WTC11 (cell line): ENCODE results near the gene SPATA13. TPM values are rescaled to one million over a fixed set of nuclear protein-coding genes. Genes with fewer than 3 reads are reported as not detected.

Experiments used
- ATAC-seq: fragments of 200-7000 bp; cut with Tn5 transposase; 2 replicates; pipeline ENCODE4 v1.10.0; 2021; ENCODE audit warnings: mild to moderate bottlenecking, moderate library complexity
- CTCF ChIA-PET: fragments of 300-600 bp; sonication (Branson Sonifier 250); formaldehyde crosslinking; loops from one replicate; lab custom pipeline; 2021; ENCODE audit warnings: antibody characterized with exemption; lab: Charles Lee
- POLR2A ChIA-PET: fragments of 350-600 bp; sonication (Branson Sonifier 250); formaldehyde crosslinking; loops from one replicate; lab custom pipeline; 2021; ENCODE audit warnings: antibody characterized with exemption; lab: Charles Lee
- DNase-seq: peaks from one replicate; pipeline ENCODE4 v3.0.0; 2021; ENCODE audit warnings: low spot score
- H3K27ac Mint-ChIP-seq: 2 replicates; pipeline ENCODE4 v1.8.0; 2021; ENCODE audit warnings: mixed read lengths
- H3K27me3 Mint-ChIP-seq: 2 replicates; pipeline ENCODE4 v1.8.0; 2021; ENCODE audit warnings: low read depth, mild to moderate bottlenecking, moderate library complexity, mixed read lengths
- H3K36me3 Mint-ChIP-seq: 2 replicates; pipeline ENCODE4 v1.8.0; 2021; ENCODE audit warnings: mixed read lengths
- H3K4me1 Mint-ChIP-seq: 2 replicates; pipeline ENCODE4 v1.8.0; 2022; ENCODE audit warnings: mixed read lengths
- H3K4me3 Mint-ChIP-seq: 2 replicates; pipeline ENCODE4 v1.8.0; 2021; ENCODE audit warnings: mild to moderate bottlenecking, moderate library complexity, mixed read lengths
- H3K9me3 Mint-ChIP-seq: 2 replicates; pipeline ENCODE4 v1.8.0; 2021; ENCODE audit warnings: mixed read lengths
- CREM ChIP-seq: sonication (generic); formaldehyde crosslinking; IDR thresholded peaks from 2 replicates; pipeline ENCODE4 v1.8.1; 2022; ENCODE audit warnings: mild to moderate bottlenecking, missing genetic modification reagents, moderate library complexity
- GABPB1 ChIP-seq: sonication (generic); formaldehyde crosslinking; IDR thresholded peaks from 2 replicates; pipeline ENCODE4 v1.8.1; 2023; ENCODE audit warnings: mild to moderate bottlenecking, missing genetic modification reagents
- SMAD3 ChIP-seq: sonication (generic); formaldehyde crosslinking; IDR thresholded peaks from 2 replicates; pipeline ENCODE4 v1.8.0; 2022; ENCODE audit warnings: missing genetic modification reagents, mild to moderate bottlenecking, borderline replicate concordance
- STAT6 ChIP-seq: sonication (generic); formaldehyde crosslinking; conservative IDR thresholded peaks from 2 replicates; pipeline ENCODE4 v1.8.1; 2023; ENCODE audit warnings: mild to moderate bottlenecking, low read depth, missing genetic modification reagents, moderate library complexity
- TCF7 ChIP-seq: sonication (generic); formaldehyde crosslinking; IDR thresholded peaks from 2 replicates; pipeline ENCODE4 v1.8.0; 2022; ENCODE audit warnings: mild to moderate bottlenecking, low read depth, missing genetic modification reagents, moderate library complexity
- TEAD4 ChIP-seq: sonication (generic); formaldehyde crosslinking; IDR thresholded peaks from 2 replicates; pipeline ENCODE4 v1.8.0; 2022; ENCODE audit warnings: mild to moderate bottlenecking, missing genetic modification reagents
- USF2 ChIP-seq: sonication (generic); formaldehyde crosslinking; IDR thresholded peaks from 2 replicates; pipeline ENCODE4 v1.8.1; 2023; ENCODE audit warnings: mild to moderate bottlenecking, missing genetic modification reagents, moderate library complexity
- ZBTB21 ChIP-seq: sonication (generic); formaldehyde crosslinking; IDR thresholded peaks from 2 replicates; pipeline ENCODE4 v1.8.1; 2023; ENCODE audit warnings: mild to moderate bottlenecking, missing genetic modification reagents, borderline replicate concordance
- ZNF423 ChIP-seq: fragments of 250-450 bp; sonication (Bioruptor Pico); IDR thresholded peaks from 2 replicates; pipeline ENCODE4 v2.1.2; 2022; ENCODE audit warnings: mild to moderate bottlenecking, moderate library complexity
- total RNA-seq: library from RNA; stranded (reverse); gene quantifications from 3 replicates; pipeline ENCODE4 v1.2.3, GENCODE V29; 2021
- TF ChIP-seq, protein P1 (sequence below): sonication (generic); formaldehyde crosslinking; IDR thresholded peaks from 2 replicates; pipeline ENCODE4 v1.8.1; 2023; ENCODE audit warnings: mild to moderate bottlenecking, missing genetic modification reagents, borderline replicate concordance
- TF ChIP-seq, protein P2 (sequence below): sonication (generic); formaldehyde crosslinking; IDR thresholded peaks from 2 replicates; pipeline ENCODE4 v1.8.1; 2022; ENCODE audit warnings: low read depth, mild to moderate bottlenecking, moderate library complexity, missing genetic modification reagents, borderline replicate concordance
- TF ChIP-seq, protein P3 (sequence below): fragments of 250-450 bp; sonication (Bioruptor Pico); IDR thresholded peaks from 2 replicates; pipeline ENCODE4 v1.9.0; 2021; ENCODE audit warnings: mild to moderate bottlenecking

The SPATA13 gene
- total RNA-seq, 1 experiment from 2014 or later = 29.0 TPM

- TF ChIP-seq, protein P1, sequence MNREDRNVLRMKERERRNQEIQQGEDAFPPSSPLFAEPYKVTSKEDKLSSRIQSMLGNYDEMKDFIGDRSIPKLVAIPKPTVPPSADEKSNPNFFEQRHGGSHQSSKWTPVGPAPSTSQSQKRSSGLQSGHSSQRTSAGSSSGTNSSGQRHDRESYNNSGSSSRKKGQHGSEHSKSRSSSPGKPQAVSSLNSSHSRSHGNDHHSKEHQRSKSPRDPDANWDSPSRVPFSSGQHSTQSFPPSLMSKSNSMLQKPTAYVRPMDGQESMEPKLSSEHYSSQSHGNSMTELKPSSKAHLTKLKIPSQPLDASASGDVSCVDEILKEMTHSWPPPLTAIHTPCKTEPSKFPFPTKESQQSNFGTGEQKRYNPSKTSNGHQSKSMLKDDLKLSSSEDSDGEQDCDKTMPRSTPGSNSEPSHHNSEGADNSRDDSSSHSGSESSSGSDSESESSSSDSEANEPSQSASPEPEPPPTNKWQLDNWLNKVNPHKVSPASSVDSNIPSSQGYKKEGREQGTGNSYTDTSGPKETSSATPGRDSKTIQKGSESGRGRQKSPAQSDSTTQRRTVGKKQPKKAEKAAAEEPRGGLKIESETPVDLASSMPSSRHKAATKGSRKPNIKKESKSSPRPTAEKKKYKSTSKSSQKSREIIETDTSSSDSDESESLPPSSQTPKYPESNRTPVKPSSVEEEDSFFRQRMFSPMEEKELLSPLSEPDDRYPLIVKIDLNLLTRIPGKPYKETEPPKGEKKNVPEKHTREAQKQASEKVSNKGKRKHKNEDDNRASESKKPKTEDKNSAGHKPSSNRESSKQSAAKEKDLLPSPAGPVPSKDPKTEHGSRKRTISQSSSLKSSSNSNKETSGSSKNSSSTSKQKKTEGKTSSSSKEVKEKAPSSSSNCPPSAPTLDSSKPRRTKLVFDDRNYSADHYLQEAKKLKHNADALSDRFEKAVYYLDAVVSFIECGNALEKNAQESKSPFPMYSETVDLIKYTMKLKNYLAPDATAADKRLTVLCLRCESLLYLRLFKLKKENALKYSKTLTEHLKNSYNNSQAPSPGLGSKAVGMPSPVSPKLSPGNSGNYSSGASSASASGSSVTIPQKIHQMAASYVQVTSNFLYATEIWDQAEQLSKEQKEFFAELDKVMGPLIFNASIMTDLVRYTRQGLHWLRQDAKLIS (CRISPR knock-in tag) = no peak
- TF ChIP-seq STAT6 (CRISPR knock-in tag) (no peak), GABPB1 (no peak)
- TF ChIP-seq, protein P2, sequence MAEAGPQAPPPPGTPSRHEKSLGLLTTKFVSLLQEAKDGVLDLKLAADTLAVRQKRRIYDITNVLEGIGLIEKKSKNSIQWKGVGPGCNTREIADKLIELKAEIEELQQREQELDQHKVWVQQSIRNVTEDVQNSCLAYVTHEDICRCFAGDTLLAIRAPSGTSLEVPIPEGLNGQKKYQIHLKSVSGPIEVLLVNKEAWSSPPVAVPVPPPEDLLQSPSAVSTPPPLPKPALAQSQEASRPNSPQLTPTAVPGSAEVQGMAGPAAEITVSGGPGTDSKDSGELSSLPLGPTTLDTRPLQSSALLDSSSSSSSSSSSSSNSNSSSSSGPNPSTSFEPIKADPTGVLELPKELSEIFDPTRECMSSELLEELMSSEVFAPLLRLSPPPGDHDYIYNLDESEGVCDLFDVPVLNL (CRISPR knock-in tag) = no peak
- TF ChIP-seq, protein P3, sequence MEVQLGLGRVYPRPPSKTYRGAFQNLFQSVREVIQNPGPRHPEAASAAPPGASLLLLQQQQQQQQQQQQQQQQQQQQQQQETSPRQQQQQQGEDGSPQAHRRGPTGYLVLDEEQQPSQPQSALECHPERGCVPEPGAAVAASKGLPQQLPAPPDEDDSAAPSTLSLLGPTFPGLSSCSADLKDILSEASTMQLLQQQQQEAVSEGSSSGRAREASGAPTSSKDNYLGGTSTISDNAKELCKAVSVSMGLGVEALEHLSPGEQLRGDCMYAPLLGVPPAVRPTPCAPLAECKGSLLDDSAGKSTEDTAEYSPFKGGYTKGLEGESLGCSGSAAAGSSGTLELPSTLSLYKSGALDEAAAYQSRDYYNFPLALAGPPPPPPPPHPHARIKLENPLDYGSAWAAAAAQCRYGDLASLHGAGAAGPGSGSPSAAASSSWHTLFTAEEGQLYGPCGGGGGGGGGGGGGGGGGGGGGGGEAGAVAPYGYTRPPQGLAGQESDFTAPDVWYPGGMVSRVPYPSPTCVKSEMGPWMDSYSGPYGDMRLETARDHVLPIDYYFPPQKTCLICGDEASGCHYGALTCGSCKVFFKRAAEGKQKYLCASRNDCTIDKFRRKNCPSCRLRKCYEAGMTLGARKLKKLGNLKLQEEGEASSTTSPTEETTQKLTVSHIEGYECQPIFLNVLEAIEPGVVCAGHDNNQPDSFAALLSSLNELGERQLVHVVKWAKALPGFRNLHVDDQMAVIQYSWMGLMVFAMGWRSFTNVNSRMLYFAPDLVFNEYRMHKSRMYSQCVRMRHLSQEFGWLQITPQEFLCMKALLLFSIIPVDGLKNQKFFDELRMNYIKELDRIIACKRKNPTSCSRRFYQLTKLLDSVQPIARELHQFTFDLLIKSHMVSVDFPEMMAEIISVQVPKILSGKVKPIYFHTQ (CRISPR knock-in tag) = no peak
Observed at GRCh38 chr13:24276861-24277260, 116.3 kb downstream of the SPATA13 start (continued).

GRCh38 chr13:24277761-24278160 is 117.2 kb downstream of the SPATA13 start:
- POLR2A ChIA-PET = no interaction called here
- H3K4me3 Mint-ChIP-seq = no peak overlapping the region
- TF ChIP-seq CREM = no peak
- no peak for TF ChIP-seq ZNF423 (CRISPR knock-in tag)
- no peak for TF ChIP-seq TCF7 (CRISPR knock-in tag)
- no peak for TF ChIP-seq ZBTB21 (CRISPR knock-in tag)
- TF ChIP-seq USF2 (CRISPR knock-in tag) = no peak
- TF ChIP-seq SMAD3 (CRISPR knock-in tag) = no peak
- no peak for TF ChIP-seq TEAD4 (CRISPR knock-in tag)
- ATAC-seq (no peak), DNase-seq (no peak)
- peaks cover 6% of the 10 kb centered on the region; the same call in 1 of the 2 replicates for H3K9me3 Mint-ChIP-seq
- H3K36me3 Mint-ChIP-seq = 0 out of 2 replicates have a peak, but pooled peaks cover 5% of the 10 kb centered on the region
- H3K27me3 Mint-ChIP-seq = no peaks in the 10 kb centered on the region
- CTCF ChIA-PET = interaction anchor here (1.3 kb wide), 1 partner anchor 47 kb away, joined by 3 read pairs; no protein-coding TSS in a partner anchor
- H3K27ac Mint-ChIP-seq = no peak overlapping the region
- H3K4me1 Mint-ChIP-seq = no peaks in the 10 kb centered on the region
